ENCODE data around the gene ZSCAN21.

The ZSCAN21 gene

DNA sequence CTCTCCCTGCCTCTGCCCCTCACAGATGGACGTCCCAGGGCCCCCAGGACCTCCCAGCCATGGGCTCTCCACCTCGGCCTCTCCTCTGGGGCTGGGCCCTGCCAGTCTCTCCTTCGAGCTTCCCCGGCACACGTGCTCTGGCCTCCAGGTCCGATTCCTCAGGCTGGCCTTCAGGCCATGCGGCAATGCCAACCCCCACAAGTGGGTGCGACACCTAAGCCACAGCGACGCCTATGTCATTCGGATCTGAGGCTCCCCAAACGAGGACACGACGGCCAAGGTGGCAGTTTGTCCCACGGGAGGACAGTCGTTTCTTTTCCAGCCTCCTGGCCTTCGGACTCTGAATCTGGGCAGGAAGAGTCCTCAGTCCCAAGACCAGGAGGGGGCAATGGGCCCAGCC, 57.1 kb downstream of the ZSCAN21 start:
- no peak for TF ChIP-seq SIN3A (IDR thresholded peaks at IDR 0.05; ENCODE audit: borderline replicate concordance, insufficient read depth, low read length)
- no peak for TF ChIP-seq FOXP2 (optimal IDR thresholded peaks at IDR 0.05; ENCODE audit: borderline replicate concordance, extremely low read depth, extremely low read length, insufficient read depth)
- TF ChIP-seq POLR2AphosphoS5 (IDR thresholded peaks at IDR 0.05; ENCODE audit: low read depth, low read length), result no peak
- TF ChIP-seq TAF1 (IDR thresholded peaks at IDR 0.05; ENCODE audit: borderline replicate concordance, insufficient read depth, low read length), result no peak
- TF ChIP-seq REST (IDR thresholded peaks at IDR 0.05; ENCODE audit: insufficient read depth in 1 of 2, low read depth in 2 of 2, low read length in 2 of 2), result no peak

GRCh38 chr7:100107125-100107737, 57.7 kb downstream of the ZSCAN21 start:
- TF ChIP-seq REST (IDR thresholded peaks at IDR 0.05; ENCODE audit: insufficient read depth in 1 of 2, low read depth in 2 of 2, low read length in 2 of 2), result no peak
- TF ChIP-seq TAF1 (IDR thresholded peaks at IDR 0.05; ENCODE audit: borderline replicate concordance, insufficient read depth, low read length), result no peak
- no peak for TF ChIP-seq POLR2AphosphoS5 (IDR thresholded peaks at IDR 0.05; ENCODE audit: low read depth, low read length)
- TF ChIP-seq SIN3A (IDR thresholded peaks at IDR 0.05; ENCODE audit: borderline replicate concordance, insufficient read depth, low read length), result no peak
- TF ChIP-seq FOXP2 (optimal IDR thresholded peaks at IDR 0.05; ENCODE audit: borderline replicate concordance, extremely low read depth, extremely low read length, insufficient read depth), result no peak

DNA sequence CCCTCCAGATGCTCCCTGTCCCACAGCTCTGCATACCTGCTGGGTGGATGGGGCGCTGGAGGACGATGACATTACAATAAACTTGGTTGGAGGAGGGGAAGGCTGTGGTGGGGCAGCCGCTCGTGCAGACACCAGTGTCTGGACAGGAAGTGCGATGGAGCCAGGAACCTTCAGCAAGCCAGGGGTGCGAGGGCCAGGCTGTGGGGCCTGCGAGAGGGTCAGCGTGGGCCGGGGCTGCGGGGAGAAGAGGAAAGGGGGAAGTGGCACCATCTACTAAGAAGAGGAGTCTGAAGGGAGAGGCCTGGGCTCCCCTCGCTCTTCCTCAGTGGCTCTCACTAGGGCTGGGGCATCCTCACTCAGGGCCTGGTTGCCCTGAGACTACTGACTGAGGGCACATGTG, 58.3 kb downstream of the ZSCAN21 start:
- TF ChIP-seq POLR2AphosphoS5 (IDR thresholded peaks at IDR 0.05; ENCODE audit: low read depth, low read length), result no peak
- no peak for TF ChIP-seq TAF1 (IDR thresholded peaks at IDR 0.05; ENCODE audit: borderline replicate concordance, insufficient read depth, low read length)
- TF ChIP-seq FOXP2 (optimal IDR thresholded peaks at IDR 0.05; ENCODE audit: borderline replicate concordance, extremely low read depth, extremely low read length, insufficient read depth), result no peak

- no peak for TF ChIP-seq SIN3A (IDR thresholded peaks at IDR 0.05; ENCODE audit: borderline replicate concordance, insufficient read depth, low read length)
- TF ChIP-seq REST (IDR thresholded peaks at IDR 0.05; ENCODE audit: insufficient read depth in 1 of 2, low read depth in 2 of 2, low read length in 2 of 2), result no peak
- no peak for TF ChIP-seq FOXP2 (optimal IDR thresholded peaks at IDR 0.05; ENCODE audit: borderline replicate concordance, extremely low read depth, extremely low read length, insufficient read depth)
- TF ChIP-seq TAF1 (IDR thresholded peaks at IDR 0.05; ENCODE audit: borderline replicate concordance, insufficient read depth, low read length), result no peak
Observed at GRCh38 chr7:100109521-100110163, 60.1 kb downstream of the ZSCAN21 start.

DNA sequence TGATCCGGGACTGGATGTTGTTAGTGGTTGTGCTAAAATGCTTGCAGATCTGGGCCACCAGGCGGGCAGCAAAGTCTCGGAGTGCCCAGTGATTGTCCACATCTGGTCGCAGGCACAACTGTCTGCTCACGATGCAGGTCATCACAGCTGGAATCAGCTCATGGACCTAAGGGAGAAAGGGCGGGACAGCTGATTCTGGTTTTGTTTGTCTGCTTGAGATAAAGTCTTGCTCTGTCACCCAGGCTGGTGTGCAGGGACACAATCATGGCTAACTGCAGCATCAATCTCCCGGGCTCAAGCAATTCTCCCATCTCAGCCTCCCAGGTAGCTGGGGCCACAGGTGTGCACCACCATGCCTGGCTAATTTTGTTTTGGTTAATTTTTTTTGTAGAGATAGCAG, 61.6 kb downstream of the ZSCAN21 start:
- TF ChIP-seq FOXP2 (optimal IDR thresholded peaks at IDR 0.05; ENCODE audit: borderline replicate concordance, extremely low read depth, extremely low read length, insufficient read depth) (no peak), TAF1 (IDR thresholded peaks at IDR 0.05; ENCODE audit: borderline replicate concordance, insufficient read depth, low read length) (no peak), POLR2AphosphoS5 (IDR thresholded peaks at IDR 0.05; ENCODE audit: low read depth, low read length) (no peak), SIN3A (IDR thresholded peaks at IDR 0.05; ENCODE audit: borderline replicate concordance, insufficient read depth, low read length) (no peak), REST (IDR thresholded peaks at IDR 0.05; ENCODE audit: insufficient read depth in 1 of 2, low read depth in 2 of 2, low read length in 2 of 2) (no peak)

All from PFSK-1 (cell line).